ENCODE results near the gene ABCA2. TPM values are rescaled to one million over a fixed set of nuclear protein-coding genes. Genes with fewer than 3 reads are reported as not detected.

ABCA2 gene
- total RNA-seq, 1 donor from 2014 or later, result 16.2 TPM

GRCh38 chr9:137040568-137040967 is 12.5 kb upstream of the ABCA2 start:
- TF ChIP-seq CTCF (IDR thresholded peaks at IDR 0.05; ENCODE audit: insufficient read depth, low read depth, low read length) (no peak), EZH2 (IDR thresholded peaks at IDR 0.05; ENCODE audit: insufficient read depth, low read length) (no peak)
- no peak overlapping the region for H3K9ac ChIP-seq (ENCODE audit: low read length)
- H3K79me2 ChIP-seq (ENCODE audit: insufficient read depth, low read length), result peaks cover 22% of the 10 kb centered on the region
- no peak overlapping the region for H3K27ac Mint-ChIP-seq (ENCODE audit: unreplicated experiment)
- H2AFZ ChIP-seq (ENCODE audit: low read depth, low read length), result no peak overlapping the region
- no peaks in the 10 kb centered on the region for H3K27me3 ChIP-seq (ENCODE audit: insufficient read depth, low read length)
- H3K4me2 ChIP-seq (ENCODE audit: low read length), result no peak overlapping the region
- peaks cover 12% of the 10 kb centered on the region for H3K4me1 ChIP-seq (ENCODE audit: insufficient read depth, low read length)
- FAIRE-seq (no peak), DNase-seq (ENCODE audit: low read depth) (no peak)
- H3K4me3 Mint-ChIP-seq (ENCODE audit: unreplicated experiment), result no peak overlapping the region
- H3K9me3 ChIP-seq (ENCODE audit: insufficient read depth, low read depth, low read length), result no peaks in the 10 kb centered on the region
- no peaks in the 10 kb centered on the region for H3K9me3 Mint-ChIP-seq (ENCODE audit: unreplicated experiment)
- peaks cover 6% of the 10 kb centered on the region for H3K36me3 Mint-ChIP-seq (ENCODE audit: low read depth, unreplicated experiment)
- no peaks in the 10 kb centered on the region for H3K36me3 ChIP-seq (ENCODE audit: insufficient read depth, low read length)
- H3K4me1 Mint-ChIP-seq (ENCODE audit: low read depth, unreplicated experiment), result peaks cover 2% of the 10 kb centered on the region
- no peak overlapping the region for H3K4me3 ChIP-seq (ENCODE audit: insufficient read depth, low read depth, low read length)
- H3K27ac ChIP-seq (ENCODE audit: low read depth, low read length), result no peak overlapping the region
- peaks cover 28% of the 10 kb centered on the region for H4K20me1 ChIP-seq (ENCODE audit: insufficient read depth, low read length)
- H3K27me3 Mint-ChIP-seq (ENCODE audit: low read depth, unreplicated experiment), result no peaks in the 10 kb centered on the region

GRCh38 chr9:137039611-137040366 is 11.8 kb upstream of the ABCA2 start:
- TF ChIP-seq CTCF (IDR thresholded peaks at IDR 0.05; ENCODE audit: insufficient read depth, low read depth, low read length) (no peak), EZH2 (IDR thresholded peaks at IDR 0.05; ENCODE audit: insufficient read depth, low read length) (no peak)
- FAIRE-seq, result no peak
- H2AFZ ChIP-seq (ENCODE audit: low read depth, low read length), result no peak overlapping the region
- H3K27ac ChIP-seq (ENCODE audit: low read depth, low read length), result no peak overlapping the region
- no peak overlapping the region for H3K4me2 ChIP-seq (ENCODE audit: low read length)
- H3K9me3 ChIP-seq (ENCODE audit: insufficient read depth, low read depth, low read length), result no peaks in the 10 kb centered on the region
- peaks cover 1% of the 10 kb centered on the region for H3K4me1 Mint-ChIP-seq (ENCODE audit: low read depth, unreplicated experiment)
- no peaks in the 10 kb centered on the region for H3K36me3 ChIP-seq (ENCODE audit: insufficient read depth, low read length)
- H3K9ac ChIP-seq (ENCODE audit: low read length), result no peak overlapping the region
- no peaks in the 10 kb centered on the region for H3K27me3 Mint-ChIP-seq (ENCODE audit: low read depth, unreplicated experiment)
- H3K27ac Mint-ChIP-seq (ENCODE audit: unreplicated experiment), result no peak overlapping the region
- DNase-seq (ENCODE audit: low read depth), result no peak
- H3K4me1 ChIP-seq (ENCODE audit: insufficient read depth, low read length), result peaks cover 7% of the 10 kb centered on the region
- H3K9me3 Mint-ChIP-seq (ENCODE audit: unreplicated experiment), result no peaks in the 10 kb centered on the region
- H3K79me2 ChIP-seq (ENCODE audit: insufficient read depth, low read length), result peaks cover 17% of the 10 kb centered on the region
- no peaks in the 10 kb centered on the region for H3K27me3 ChIP-seq (ENCODE audit: insufficient read depth, low read length)
- H3K36me3 Mint-ChIP-seq (ENCODE audit: low read depth, unreplicated experiment), result peaks cover 6% of the 10 kb centered on the region
- H3K4me3 Mint-ChIP-seq (ENCODE audit: unreplicated experiment), result no peak overlapping the region
- H3K4me3 ChIP-seq (ENCODE audit: insufficient read depth, low read depth, low read length), result no peak overlapping the region
- H4K20me1 ChIP-seq (ENCODE audit: insufficient read depth, low read length), result peaks cover 22% of the 10 kb centered on the region

- FAIRE-seq, result no peak
- no peaks in the 10 kb centered on the region for H3K4me1 Mint-ChIP-seq (ENCODE audit: low read depth, unreplicated experiment)
- H3K79me2 ChIP-seq (ENCODE audit: insufficient read depth, low read length), result peaks cover 8% of the 10 kb centered on the region
- no peak overlapping the region for H2AFZ ChIP-seq (ENCODE audit: low read depth, low read length)
- H3K4me3 ChIP-seq (ENCODE audit: insufficient read depth, low read depth, low read length), result no peak overlapping the region
- peaks cover 6% of the 10 kb centered on the region for H3K36me3 Mint-ChIP-seq (ENCODE audit: low read depth, unreplicated experiment)
- H3K9me3 Mint-ChIP-seq (ENCODE audit: unreplicated experiment), result no peaks in the 10 kb centered on the region
- H3K27me3 Mint-ChIP-seq (ENCODE audit: low read depth, unreplicated experiment), result no peaks in the 10 kb centered on the region
- TF ChIP-seq EZH2 (IDR thresholded peaks at IDR 0.05; ENCODE audit: insufficient read depth, low read length) (no peak), CTCF (IDR thresholded peaks at IDR 0.05; ENCODE audit: insufficient read depth, low read depth, low read length) (no peak)
- no peak overlapping the region for H3K4me2 ChIP-seq (ENCODE audit: low read length)
- no peaks in the 10 kb centered on the region for H3K9me3 ChIP-seq (ENCODE audit: insufficient read depth, low read depth, low read length)
- H3K4me1 ChIP-seq (ENCODE audit: insufficient read depth, low read length), result no peaks in the 10 kb centered on the region
- H3K36me3 ChIP-seq (ENCODE audit: insufficient read depth, low read length), result no peaks in the 10 kb centered on the region
- no peaks in the 10 kb centered on the region for H3K27me3 ChIP-seq (ENCODE audit: insufficient read depth, low read length)
- H3K27ac ChIP-seq (ENCODE audit: low read depth, low read length), result no peak overlapping the region
- no peak overlapping the region for H3K9ac ChIP-seq (ENCODE audit: low read length)
- no peak overlapping the region for H3K4me3 Mint-ChIP-seq (ENCODE audit: unreplicated experiment)
- no peak for DNase-seq (ENCODE audit: low read depth)
- peaks cover 13% of the 10 kb centered on the region for H4K20me1 ChIP-seq (ENCODE audit: insufficient read depth, low read length)
- H3K27ac Mint-ChIP-seq (ENCODE audit: unreplicated experiment), result no peak overlapping the region
These were observed 10.9 kb upstream of the ABCA2 start for GRCh38 chr9:137038916-137039315.
